HCT116 (cell line): ENCODE measurements around the gene MAP2K6. TPM values are rescaled to one million over a fixed set of nuclear protein-coding genes. Genes with fewer than 3 reads are reported as not detected.

Experiments used
- RAD21 ChIP-seq: IDR thresholded peaks from 2 replicates; pipeline ENCODE4 v1.6.1; 2012; ENCODE audit warnings: low read depth, mild to moderate bottlenecking
- SP1 ChIP-seq: IDR thresholded peaks from 2 replicates; pipeline ENCODE4 v1.6.1; 2012; ENCODE audit warnings: low read depth
- SRF ChIP-seq: IDR thresholded peaks from 2 replicates; pipeline ENCODE4 v1.6.1; 2012; ENCODE audit warnings: low read depth
- ZNF274 ChIP-seq: fragments of 200-500 bp; sonication (Bioruptor generic); IDR thresholded peaks from 2 replicates; pipeline ENCODE4 v1.6.1; 2014; ENCODE audit warnings: mild to moderate bottlenecking, low read depth, low read length, inconsistent platforms
- total RNA-seq: library from RNA; stranded (reverse); gene quantifications from one replicate; pipeline ENCODE4 v1.2.1, GENCODE V29; 2021; ENCODE audit not compliant: unreplicated experiment
- TF ChIP-seq, protein P1 (sequence below), 3 experiments: fragments of 200-600 bp in 1 of 3; sonication (generic) in 1 of 3; IDR thresholded peaks in 2 of 3; conservative IDR thresholded peaks in 1 of 3; 2 replicates each; pipeline ENCODE4 v1.5.1; 2012 to 2017; ENCODE audit warnings: low read depth in 2 of 3, low read length in 2 of 3, antibody characterized with exemption in 1 of 3, borderline replicate concordance in 1 of 3, control low read depth in 1 of 3, mild to moderate bottlenecking in 1 of 3, mixed read lengths in 1 of 3, mixed run types in 1 of 3, moderate library complexity in 1 of 3; ENCODE audit not compliant: insufficient read depth in 1 of 3
- TF ChIP-seq, protein P2 (sequence below): IDR thresholded peaks from 2 replicates; pipeline ENCODE4 v1.6.1; 2011; ENCODE audit warnings: mild to moderate bottlenecking, low read length, moderate library complexity; ENCODE audit not compliant: insufficient replicate concordance; ENCODE audit errors: extremely low read depth

Gene MAP2K6
- total RNA-seq, 1 experiment from 2014 or later = 0.22 TPM

DNA sequence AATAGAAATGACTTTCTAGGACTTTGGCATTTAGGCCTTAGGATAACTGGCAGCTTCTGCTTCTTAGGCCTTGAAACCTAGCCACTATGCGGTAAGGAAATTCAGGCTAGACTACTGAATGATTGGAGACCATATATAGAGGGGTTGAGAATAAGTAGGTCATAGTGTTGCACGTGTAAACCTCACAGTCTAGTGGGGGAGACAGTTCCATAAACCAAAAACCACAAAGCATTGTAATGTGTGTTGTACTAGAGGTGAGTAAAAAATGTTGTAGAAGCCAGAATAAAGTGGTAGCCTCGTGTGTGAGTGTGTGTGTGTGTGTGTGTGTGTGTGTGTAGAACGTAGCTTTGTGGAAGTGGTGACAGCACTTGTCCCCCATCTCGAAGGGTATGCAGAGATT, 188.5 kb downstream of the MAP2K6 start (continued):
- TF ChIP-seq, protein P1, sequence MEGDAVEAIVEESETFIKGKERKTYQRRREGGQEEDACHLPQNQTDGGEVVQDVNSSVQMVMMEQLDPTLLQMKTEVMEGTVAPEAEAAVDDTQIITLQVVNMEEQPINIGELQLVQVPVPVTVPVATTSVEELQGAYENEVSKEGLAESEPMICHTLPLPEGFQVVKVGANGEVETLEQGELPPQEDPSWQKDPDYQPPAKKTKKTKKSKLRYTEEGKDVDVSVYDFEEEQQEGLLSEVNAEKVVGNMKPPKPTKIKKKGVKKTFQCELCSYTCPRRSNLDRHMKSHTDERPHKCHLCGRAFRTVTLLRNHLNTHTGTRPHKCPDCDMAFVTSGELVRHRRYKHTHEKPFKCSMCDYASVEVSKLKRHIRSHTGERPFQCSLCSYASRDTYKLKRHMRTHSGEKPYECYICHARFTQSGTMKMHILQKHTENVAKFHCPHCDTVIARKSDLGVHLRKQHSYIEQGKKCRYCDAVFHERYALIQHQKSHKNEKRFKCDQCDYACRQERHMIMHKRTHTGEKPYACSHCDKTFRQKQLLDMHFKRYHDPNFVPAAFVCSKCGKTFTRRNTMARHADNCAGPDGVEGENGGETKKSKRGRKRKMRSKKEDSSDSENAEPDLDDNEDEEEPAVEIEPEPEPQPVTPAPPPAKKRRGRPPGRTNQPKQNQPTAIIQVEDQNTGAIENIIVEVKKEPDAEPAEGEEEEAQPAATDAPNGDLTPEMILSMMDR (IDR thresholded peaks at IDR 0.05 in 2 of 3, conservative IDR thresholded peaks at IDR 0.05 in 1 of 3; ENCODE audit: borderline replicate concordance in 1 of 3, insufficient read depth in 1 of 3, low read depth in 2 of 3, low read length in 2 of 3) = no peak
- TF ChIP-seq SRF (no peak), RAD21 (no peak), SP1 (no peak), ZNF274 (no peak)
- TF ChIP-seq, protein P2, sequence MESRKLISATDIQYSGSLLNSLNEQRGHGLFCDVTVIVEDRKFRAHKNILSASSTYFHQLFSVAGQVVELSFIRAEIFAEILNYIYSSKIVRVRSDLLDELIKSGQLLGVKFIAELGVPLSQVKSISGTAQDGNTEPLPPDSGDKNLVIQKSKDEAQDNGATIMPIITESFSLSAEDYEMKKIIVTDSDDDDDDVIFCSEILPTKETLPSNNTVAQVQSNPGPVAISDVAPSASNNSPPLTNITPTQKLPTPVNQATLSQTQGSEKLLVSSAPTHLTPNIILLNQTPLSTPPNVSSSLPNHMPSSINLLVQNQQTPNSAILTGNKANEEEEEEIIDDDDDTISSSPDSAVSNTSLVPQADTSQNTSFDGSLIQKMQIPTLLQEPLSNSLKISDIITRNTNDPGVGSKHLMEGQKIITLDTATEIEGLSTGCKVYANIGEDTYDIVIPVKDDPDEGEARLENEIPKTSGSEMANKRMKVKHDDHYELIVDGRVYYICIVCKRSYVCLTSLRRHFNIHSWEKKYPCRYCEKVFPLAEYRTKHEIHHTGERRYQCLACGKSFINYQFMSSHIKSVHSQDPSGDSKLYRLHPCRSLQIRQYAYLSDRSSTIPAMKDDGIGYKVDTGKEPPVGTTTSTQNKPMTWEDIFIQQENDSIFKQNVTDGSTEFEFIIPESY = no peak

Other genes with a start within 250 kb of the MAP2K6 start
- gene ABCA10, start 185.9 kb upstream of the MAP2K6 start, total RNA-seq = 0.34 TPM
- 6.8 TPM for gene ABCA5, start 87.6 kb upstream of the MAP2K6 start, total RNA-seq